HepG2 (cell line): ENCODE measurements around the gene THBD. TPM values are rescaled to one million over a fixed set of nuclear protein-coding genes. Genes with fewer than 3 reads are reported as not detected.

Experiments
- ATAC-seq: fragments of 200-7000 bp; cut with Tn5 transposase; 3 replicates; pipeline ENCODE4 v1.9.1; 2020; ENCODE audit warnings: mild to moderate bottlenecking, moderate library complexity
- BruUV-seq: library from RNA; stranded (reverse); fragments of 400-500 nt; replicated peaks from 2 replicates; lab custom pipeline; 2021; lab: Mats Ljungman, UMichigan
- CTCF ChIA-PET: fragments of 300-600 bp; formaldehyde crosslinking; extraction: SDS; loops from one replicate; lab custom pipeline; 2021; ENCODE audit warnings: low total read pairs, inconsistent platforms, low intra/inter-chr PET ratio; lab: Yijun Ruan, JAX
- POLR2A ChIA-PET: fragments of 350-600 bp; sonication (Branson Sonifier 250); formaldehyde crosslinking; loops from one replicate; lab custom pipeline; 2020; ENCODE audit warnings: antibody characterized with exemption, inconsistent platforms; lab: Yijun Ruan, JAX
- DNase-seq: peaks from one replicate; pipeline ENCODE4 v3.0.0-alpha.2; 2015; ENCODE audit warnings: low spot score
- FAIRE-seq: peaks from 3 replicates; lab custom pipeline; 2011; peaks lifted over from hg19 to GRCh38; lab: Jason Lieb, UNC
- H2AFZ ChIP-seq: one replicate; pipeline ENCODE4 v1.6.1; 2011; ENCODE audit warnings: low read length, inconsistent platforms
- H3K27ac ChIP-seq: fragments of 300-600 bp; 3 replicates; pipeline ENCODE4 v1.8.0; 2011; ENCODE audit warnings: mixed run types, mild to moderate bottlenecking, mixed read lengths, low read length, inconsistent platforms; ENCODE audit not compliant: insufficient read depth; ENCODE audit errors: extremely low read length
- H3K27me3 ChIP-seq, 2 experiments: fragments of 200-600 bp in 1 of 2; 2 replicates in 1 of 2; 3 replicates in 1 of 2; pipeline versions ENCODE4 v1.6.0 to v1.8.0; 2011; ENCODE audit warnings: low read length in 2 of 2, mild to moderate bottlenecking in 2 of 2, moderate library complexity in 2 of 2, inconsistent platforms in 1 of 2; ENCODE audit not compliant: insufficient read depth in 2 of 2, control insufficient read depth in 1 of 2
- H3K36me3 ChIP-seq, 2 experiments: fragments of 200-600 bp in 1 of 2; replicated peaks in 1 of 2; 2 replicates in 1 of 2; 3 replicates in 1 of 2; pipeline versions ENCODE4 v1.5.1 to v1.8.0; 2011; ENCODE audit warnings: low read length in 2 of 2, inconsistent platforms in 1 of 2; ENCODE audit not compliant: insufficient read depth in 2 of 2, control insufficient read depth in 1 of 2
- H3K4me1 ChIP-seq: 2 replicates; pipeline ENCODE4 v1.5.1; 2012; ENCODE audit warnings: low read length, inconsistent platforms; ENCODE audit not compliant: insufficient read depth
- H3K4me2 ChIP-seq: 2 replicates; pipeline ENCODE4 v1.6.0; 2011; ENCODE audit warnings: low read depth, low read length, inconsistent platforms
- H3K4me3 ChIP-seq, 3 experiments: fragments of 200-600 bp in 1 of 3; sonication (generic), shearing (Covaris generic) in 1 of 3; replicated peaks in 1 of 3; 2 replicates each; pipeline ENCODE4 v1.5.1; 2011 to 2016; ENCODE audit warnings: low read length in 3 of 3, inconsistent platforms in 2 of 3, low read depth in 2 of 3, mild to moderate bottlenecking in 2 of 3, control low read depth in 1 of 3, mixed read lengths in 1 of 3; ENCODE audit not compliant: insufficient read depth in 1 of 3
- H3K79me2 ChIP-seq: one replicate; pipeline ENCODE4 v1.6.1; 2011; ENCODE audit warnings: low read length, inconsistent platforms; ENCODE audit not compliant: insufficient read depth
- H3K9ac ChIP-seq: 2 replicates; pipeline ENCODE4 v1.6.0; 2011; ENCODE audit warnings: mild to moderate bottlenecking, low read depth, low read length, inconsistent platforms; ENCODE audit not compliant: insufficient read depth
- H3K9me3 ChIP-seq: 2 replicates; pipeline ENCODE4 v1.5.1; 2012; ENCODE audit warnings: mild to moderate bottlenecking, low read length
- H4K20me1 ChIP-seq: 2 replicates; pipeline ENCODE4 v1.6.0; 2011; ENCODE audit warnings: inconsistent platforms, mild to moderate bottlenecking, low read length, moderate library complexity; ENCODE audit not compliant: insufficient read depth
- CCAR2 ChIP-seq: fragments of 200-400 bp; formaldehyde crosslinking; optimal IDR thresholded peaks from 2 replicates; pipeline ENCODE3; 2018; ENCODE audit warnings: low read depth, mild to moderate bottlenecking, low read length, moderate library complexity
- CREB1 ChIP-seq, 2 experiments: fragments of 450-650 bp in 1 of 2; IDR thresholded peaks; 2 replicates each; pipeline ENCODE4 v1.6.1; 2016 to 2017; ENCODE audit warnings: control low read depth in 1 of 2, mild to moderate bottlenecking in 1 of 2, missing compliant biosample characterization in 1 of 2, missing genetic modification characterization in 1 of 2
- ESRRA ChIP-seq: sonication (generic); formaldehyde crosslinking; IDR thresholded peaks from 2 replicates; pipeline ENCODE4 v1.5.1; 2020; ENCODE audit warnings: mild to moderate bottlenecking, low read depth, missing genetic modification reagents
- HMGA1 ChIP-seq: sonication (generic); formaldehyde crosslinking; conservative IDR thresholded peaks from 2 replicates; pipeline ENCODE4 v1.4.0; 2020; ENCODE audit warnings: missing genetic modification reagents
- PAF1 ChIP-seq: IDR thresholded peaks from 2 replicates; pipeline ENCODE4 v1.6.1; 2016; ENCODE audit warnings: missing genetic modification reagents, missing compliant biosample characterization
- POLR2G ChIP-seq: fragments of 200-400 bp; formaldehyde crosslinking; IDR thresholded peaks from 2 replicates; pipeline ENCODE4 v1.6.1; 2018; ENCODE audit warnings: mild to moderate bottlenecking, low read depth, low read length, moderate library complexity
- RAD51 ChIP-seq: fragments of 450-650 bp; IDR thresholded peaks from 2 replicates; pipeline ENCODE4 v1.6.1; 2016; ENCODE audit warnings: borderline replicate concordance
- RFX1 ChIP-seq: fragments of 450-650 bp; IDR thresholded peaks from 2 replicates; pipeline ENCODE4 v1.6.1; 2017
- SALL1 ChIP-seq: sonication (generic); formaldehyde crosslinking; IDR thresholded peaks from 2 replicates; pipeline ENCODE4 v1.8.0; 2022; ENCODE audit warnings: mild to moderate bottlenecking, missing genetic modification reagents
- SIN3A ChIP-seq: IDR thresholded peaks from 2 replicates; pipeline ENCODE4 v1.6.1; 2011; ENCODE audit warnings: low read depth, mild to moderate bottlenecking, control low read depth, low read length, borderline replicate concordance
- SMARCE1 ChIP-seq: fragments of 450-650 bp; IDR thresholded peaks from 2 replicates; pipeline ENCODE4 v1.6.1; 2017; ENCODE audit warnings: borderline replicate concordance
- SRF ChIP-seq: IDR thresholded peaks from 2 replicates; pipeline ENCODE4 v1.6.1; 2011; ENCODE audit warnings: mild to moderate bottlenecking, low read depth, low read length, moderate library complexity
- SRY ChIP-seq: sonication (generic); formaldehyde crosslinking; IDR thresholded peaks from 2 replicates; pipeline ENCODE4 v1.8.0; 2022; ENCODE audit warnings: mild to moderate bottlenecking, missing genetic modification reagents
- ZNF251 ChIP-seq: sonication (generic); formaldehyde crosslinking; IDR thresholded peaks from 2 replicates; pipeline ENCODE4 v1.9.0; 2021; ENCODE audit warnings: mild to moderate bottlenecking, missing genetic modification reagents
- ZNF709 ChIP-seq: sonication (generic); formaldehyde crosslinking; IDR thresholded peaks from 2 replicates; pipeline ENCODE4 v1.5.0; 2020; ENCODE audit warnings: mild to moderate bottlenecking, missing genetic modification reagents
- ZNF713 ChIP-seq: sonication (generic); formaldehyde crosslinking; IDR thresholded peaks from 2 replicates; pipeline ENCODE4 v1.4.0; 2020; ENCODE audit warnings: mild to moderate bottlenecking, missing genetic modification reagents
- ZNF724P ChIP-seq: sonication (generic); formaldehyde crosslinking; IDR thresholded peaks from 2 replicates; pipeline ENCODE4 v1.8.0; 2022; ENCODE audit warnings: missing genetic modification reagents, borderline replicate concordance
- ZNF746 ChIP-seq: sonication (generic); formaldehyde crosslinking; IDR thresholded peaks from 2 replicates; pipeline ENCODE4 v1.8.0; 2022; ENCODE audit warnings: mild to moderate bottlenecking, missing genetic modification reagents
- WGBS: methylation state at CpG from one replicate; pipeline ENCODE4 v1.1.6; 2017; ENCODE audit warnings: low lambda C conversion rate; 5-methylcytosine and 5-hydroxymethylcytosine counted together
- in situ Hi-C: cut with HindIII; loops from 2 replicates; pipeline ENCODE4 v1.10.0; 2017; ENCODE audit warnings: low pct_unique_long_range_greater_than_20kb; ENCODE audit not compliant: extremely low pct_ligation_motif_present
- intact Hi-C: fragments of 100-400 bp; cut with micrococcal nuclease; formaldehyde crosslinking; loops from one replicate; pipeline ENCODE4 v1.10.0; 2022; ENCODE audit not compliant: unreplicated experiment
- polyA plus RNA-seq, 8 experiments: library from polyadenylated mRNA; depleted of rRNA in 3 of 8; stranded (reverse) in 7 of 8; unstranded in 1 of 8; fragments of >200 nt; fragmentation: Illumina TruSeq in 4 of 8; extraction: Trizol in 4 of 8; gene quantifications; 2 replicates each; pipeline versions ENCODE4 v1.2.1 to v1.2.3, GENCODE V29; 2011 to 2016; ENCODE audit warnings: low read depth in 4 of 8, missing spikeins in 1 of 8, mixed read lengths in 1 of 8; ENCODE audit not compliant: insufficient read depth in 1 of 8
- total RNA-seq, 5 experiments: library from RNA; depleted of rRNA; stranded (reverse); fragments of >200 nt; fragmentation: Illumina TruSeq; extraction: Trizol; gene quantifications; 2 replicates each; pipeline ENCODE4 v1.2.3, GENCODE V29; 2016; ENCODE audit warnings: low read depth in 1 of 5
- TF ChIP-seq, protein P1 (sequence below): sonication (generic); formaldehyde crosslinking; IDR thresholded peaks from 2 replicates; pipeline ENCODE4 v1.8.1; 2023; ENCODE audit warnings: missing genetic modification reagents, mild to moderate bottlenecking, borderline replicate concordance
- TF ChIP-seq, protein P2 (sequence below): sonication (generic); formaldehyde crosslinking; conservative IDR thresholded peaks from 2 replicates; pipeline ENCODE4 v1.4.0; 2020; ENCODE audit warnings: missing genetic modification reagents

The THBD gene
- total and polyA plus RNA-seq, 2 of the 13 experiments (the other 11 are each of a cell fraction or from before 2014, with no cell fraction given): 0.03 TPM; not detected in 1

DNA sequence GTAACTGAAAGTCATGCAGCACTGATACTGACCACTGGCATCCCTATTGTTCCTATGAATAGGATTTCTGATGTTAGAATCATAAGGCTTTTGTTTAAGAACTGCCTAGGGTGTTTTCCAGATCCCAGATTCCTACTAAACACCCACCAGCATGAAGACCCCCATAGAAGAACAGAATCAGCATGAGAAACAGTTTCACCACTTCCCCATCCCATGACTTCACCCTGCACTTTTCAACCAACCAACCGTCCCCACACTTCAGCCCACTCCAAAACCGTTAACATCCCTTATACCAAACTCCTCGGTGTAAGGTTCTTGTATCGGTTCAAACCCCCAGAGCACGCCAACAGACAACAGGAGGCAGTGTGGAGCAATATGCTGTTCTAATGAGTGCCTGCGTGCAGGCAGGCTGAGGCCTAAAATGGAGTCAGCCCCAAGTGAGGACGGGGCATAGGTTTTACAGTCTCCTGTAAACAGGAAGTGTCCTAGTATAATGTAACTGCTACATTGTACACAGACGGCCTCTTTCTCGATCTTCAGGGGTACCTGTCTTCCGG is 25.8 kb downstream of the THBD start:
- Histone ChIP-seq H3K4me1 (no peaks in the 10 kb centered on the region), H3K27me3 (peaks cover 1 to 3% of the 10 kb centered on the region in 2 experiments; a peak in 1 of 5 replicates), H3K79me2 (no peaks in the 10 kb centered on the region), H3K4me3 (no peak overlapping the region), H3K36me3 (no peaks in the 10 kb centered on the region), H3K27ac (no peak overlapping the region), H3K9me3 (no peaks in the 10 kb centered on the region), H3K9ac (no peak overlapping the region), H4K20me1 (no peaks in the 10 kb centered on the region), H2AFZ (no peak overlapping the region), H3K4me2 (no peak overlapping the region)
- WGBS: 32% methylated on average over 10 of the region's 10 CpGs
- POLR2A ChIA-PET: no interaction called here
- DNase-seq: no peak
- no TSS peak for BruUV-seq
- no peak for FAIRE-seq
- ATAC-seq: no peak
- in situ Hi-C loops (no loop called here), intact Hi-C loops (no loop called here)
- CTCF ChIA-PET: no interaction called here
- TF ChIP-seq PAF1 (no peak), RAD51 (no peak), SRY (no peak), HMGA1 (CRISPR knock-in tag) (no peak), SMARCE1 (no peak), RFX1 (no peak)
- TF ChIP-seq, protein P1, sequence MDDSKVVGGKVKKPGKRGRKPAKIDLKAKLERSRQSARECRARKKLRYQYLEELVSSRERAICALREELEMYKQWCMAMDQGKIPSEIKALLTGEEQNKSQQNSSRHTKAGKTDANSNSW (CRISPR knock-in tag): no peak

DNA sequence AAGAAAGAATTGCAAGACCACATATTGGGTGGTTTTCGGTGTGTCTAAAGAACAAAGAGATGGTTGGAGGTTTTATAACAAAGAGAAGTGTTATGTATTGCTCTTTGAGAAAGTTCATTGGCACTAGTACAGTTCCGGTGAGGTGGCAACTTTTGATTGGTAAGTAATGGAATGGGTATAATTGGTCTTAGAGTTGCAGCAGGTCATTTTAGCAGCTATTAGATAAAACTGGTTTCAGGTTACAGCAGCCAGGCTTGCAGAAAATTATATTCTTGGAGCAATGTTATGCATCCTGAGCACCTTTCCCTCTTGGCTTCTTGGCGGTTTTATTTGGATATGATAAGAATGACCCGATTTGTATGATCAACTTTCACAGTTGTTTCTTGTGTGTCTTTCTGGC is 26.6 kb downstream of the THBD start:
- intact Hi-C loops (no loop called here), in situ Hi-C loops (no loop called here)
- Histone ChIP-seq H3K9me3 (no peaks in the 10 kb centered on the region), H3K27me3 (peaks cover 1 to 3% of the 10 kb centered on the region in 2 experiments; a peak in 1 of 5 replicates), H3K79me2 (no peaks in the 10 kb centered on the region), H2AFZ (no peak overlapping the region), H4K20me1 (no peaks in the 10 kb centered on the region), H3K9ac (no peak overlapping the region), H3K4me1 (no peaks in the 10 kb centered on the region), H3K36me3 (no peaks in the 10 kb centered on the region), H3K27ac (no peak overlapping the region), H3K4me2 (no peak overlapping the region), H3K4me3 (no peak overlapping the region)
- ChIA-PET CTCF (no interaction called here), POLR2A (no interaction called here)
- WGBS: 16% methylated on average over 4 of the region's 4 CpGs
- no TSS peak for BruUV-seq
- ATAC-seq (no peak), DNase-seq (no peak), FAIRE-seq (no peak)
- TF ChIP-seq CCAR2: no peak
- TF ChIP-seq SRF: no peak
- TF ChIP-seq ZNF709 (CRISPR knock-in tag): no peak
- TF ChIP-seq ZNF251 (CRISPR knock-in tag): no peak
- TF ChIP-seq, protein P2, sequence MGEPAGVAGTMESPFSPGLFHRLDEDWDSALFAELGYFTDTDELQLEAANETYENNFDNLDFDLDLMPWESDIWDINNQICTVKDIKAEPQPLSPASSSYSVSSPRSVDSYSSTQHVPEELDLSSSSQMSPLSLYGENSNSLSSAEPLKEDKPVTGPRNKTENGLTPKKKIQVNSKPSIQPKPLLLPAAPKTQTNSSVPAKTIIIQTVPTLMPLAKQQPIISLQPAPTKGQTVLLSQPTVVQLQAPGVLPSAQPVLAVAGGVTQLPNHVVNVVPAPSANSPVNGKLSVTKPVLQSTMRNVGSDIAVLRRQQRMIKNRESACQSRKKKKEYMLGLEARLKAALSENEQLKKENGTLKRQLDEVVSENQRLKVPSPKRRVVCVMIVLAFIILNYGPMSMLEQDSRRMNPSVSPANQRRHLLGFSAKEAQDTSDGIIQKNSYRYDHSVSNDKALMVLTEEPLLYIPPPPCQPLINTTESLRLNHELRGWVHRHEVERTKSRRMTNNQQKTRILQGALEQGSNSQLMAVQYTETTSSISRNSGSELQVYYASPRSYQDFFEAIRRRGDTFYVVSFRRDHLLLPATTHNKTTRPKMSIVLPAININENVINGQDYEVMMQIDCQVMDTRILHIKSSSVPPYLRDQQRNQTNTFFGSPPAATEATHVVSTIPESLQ: no peak
- no peak for TF ChIP-seq SALL1 (CRISPR knock-in tag)
- no peak for TF ChIP-seq ZNF724P (CRISPR knock-in tag)
- no peak for TF ChIP-seq ZNF746 (CRISPR knock-in tag)
- no peak for TF ChIP-seq ESRRA (CRISPR knock-in tag)
- TF ChIP-seq POLR2G: no peak
- TF ChIP-seq CREB1 (IDR thresholded peaks at IDR 0.05): no peak
- no peak for TF ChIP-seq CREB1 (CRISPR knock-in tag; IDR thresholded peaks at IDR 0.05)
- no peak for TF ChIP-seq HMGA1 (CRISPR knock-in tag)
- no peak for TF ChIP-seq ZNF713 (CRISPR knock-in tag)
- TF ChIP-seq SIN3A: no peak
